Epithelial cell of prostate (primary cell): Measurements from ENCODE around the gene MAT2A.
"Not testable (repeated sequence)": the region's sequence is repeated elsewhere in the genome, so short reads cannot be mapped to it uniquely, and the experiment has no call there.

Experiments
- DNase-seq: peaks from one replicate; pipeline ENCODE4 v3.0.0-alpha.2; 2011; ENCODE audit warnings: low read depth, low spot score
- H3K27ac ChIP-seq: fragments of 450-650 bp; 2 replicates; pipeline ENCODE4 v1.5.1; 2017; ENCODE audit warnings: mild to moderate bottlenecking

MAT2A gene

GRCh38 chr2:85544915-85545779, 6.2 kb downstream of the MAT2A start:
- not testable (repeated sequence) for DNase-seq
- peak overlapping the region; percentile 90 for H3K27ac ChIP-seq

- DNase-seq = no peak
- H3K27ac ChIP-seq = peak overlapping the region; percentile 90
Observed at GRCh38 chr2:85545780-85546240, 6.8 kb downstream of the MAT2A start.

GRCh38 chr2:85547089-85547858, 8.3 kb downstream of the MAT2A start:
- no peak for DNase-seq
- H3K27ac ChIP-seq = peak overlapping the region; percentile 90

- H3K27ac ChIP-seq = peak overlapping the region; percentile 90
- DNase-seq = no peak
Observed at GRCh38 chr2:85547859-85548607, 9.1 kb downstream of the MAT2A start.

- no peak for DNase-seq
- H3K27ac ChIP-seq = peak overlapping the region; percentile 90
Observed at GRCh38 chr2:85548608-85548900, 9.6 kb downstream of the MAT2A start.

GRCh38 chr2:85549095-85549494, 10.1 kb downstream of the MAT2A start:
- no peak for DNase-seq
- no peak overlapping the region for H3K27ac ChIP-seq

- DNase-seq = no peak
- peak overlapping the region; percentile 25 for H3K27ac ChIP-seq
Observed at GRCh38 chr2:85549826-85550225, 10.9 kb downstream of the MAT2A start.

GRCh38 chr2:85550486-85550885, 11.5 kb downstream of the MAT2A start:
- peak overlapping the region; percentile 25 for H3K27ac ChIP-seq
- no peak for DNase-seq

GRCh38 chr2:85551698-85552678, 13.0 kb downstream of the MAT2A start:
- no peak overlapping the region for H3K27ac ChIP-seq
- no peak for DNase-seq

- no peak for DNase-seq
- H3K27ac ChIP-seq = no peak overlapping the region
Observed at GRCh38 chr2:85553184-85553583, 14.2 kb downstream of the MAT2A start.

- no peak overlapping the region for H3K27ac ChIP-seq
- no peak for DNase-seq
Observed at GRCh38 chr2:85554980-85555612, 16.1 kb downstream of the MAT2A start.

- DNase-seq = no peak
- H3K27ac ChIP-seq = no peak overlapping the region
Observed at GRCh38 chr2:85557130-85557529, 18.2 kb downstream of the MAT2A start.

- no peak for DNase-seq
- no peak overlapping the region for H3K27ac ChIP-seq
Observed at GRCh38 chr2:85558160-85558559, 19.2 kb downstream of the MAT2A start.

- DNase-seq, H3K27ac ChIP-seq: not testable (repeated sequence)
Observed at GRCh38 chr2:85560403-85560726, 21.4 kb downstream of the MAT2A start.

GRCh38 chr2:85560812-85561279, 21.9 kb downstream of the MAT2A start:
- H3K27ac ChIP-seq = peak overlapping the region; percentile 48
- no peak for DNase-seq

- peak; percentile 69 for DNase-seq
- peak within 1 kb of the TSS; percentile 48 for H3K27ac ChIP-seq
Observed at GRCh38 chr2:85561280-85562212, 22.6 kb downstream of the MAT2A start, which contains the start of gene GGCX. Gene GGCX (minus strand): TSS chr2:85561493. CDS start chr2:85561428, 65 bp downstream.

GRCh38 chr2:85564144-85564563, 25.2 kb downstream of the MAT2A start:
- no peak overlapping the region for H3K27ac ChIP-seq
- no peak for DNase-seq

GRCh38 chr2:85566265-85566664, 27.3 kb downstream of the MAT2A start:
- no peak overlapping the region for H3K27ac ChIP-seq
- DNase-seq = no peak
